HL-60 (cell line): ENCODE data around the gene MYOM1.

Experiments used
- CTCF ChIP-seq: IDR thresholded peaks from one replicate; pipeline ENCODE4 v1.5.1; 2011; ENCODE audit warnings: low read length, control low read depth, inconsistent platforms; ENCODE audit not compliant: insufficient read depth
- POLR2AphosphoS5 ChIP-seq: IDR thresholded peaks from 2 replicates; pipeline ENCODE4 v1.6.1; 2012; ENCODE audit warnings: low read depth

DNA sequence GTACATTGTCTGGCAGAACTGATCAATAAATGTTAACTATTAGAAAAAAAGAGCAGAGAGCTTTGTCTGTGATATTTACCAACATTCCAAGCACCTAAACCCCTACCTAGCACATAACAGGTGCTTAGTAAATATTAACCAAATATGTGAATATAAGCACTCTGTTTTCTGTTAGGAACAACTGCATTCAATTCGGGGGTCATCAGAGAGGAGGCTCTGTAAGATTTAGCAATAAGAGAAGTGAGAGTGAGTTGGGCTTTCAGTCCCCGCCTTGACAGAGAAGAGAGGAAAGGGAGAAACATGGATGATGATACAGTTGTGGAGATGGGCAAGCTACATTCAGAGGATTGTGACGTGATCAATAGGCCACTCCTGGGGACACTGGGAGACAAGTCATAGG lies 47.7 kb downstream of the MYOM1 start:
- no peak for TF ChIP-seq CTCF
- no peak for TF ChIP-seq POLR2AphosphoS5
